ENCODE results near the gene ANKLE2. TPM values are rescaled to one million over a fixed set of nuclear protein-coding genes. Genes with fewer than 3 reads are reported as not detected.

Gene ANKLE2
- total and polyA plus RNA-seq, 4 donors: 8.4 to 24.1 (median 15.4) TPM

DNA sequence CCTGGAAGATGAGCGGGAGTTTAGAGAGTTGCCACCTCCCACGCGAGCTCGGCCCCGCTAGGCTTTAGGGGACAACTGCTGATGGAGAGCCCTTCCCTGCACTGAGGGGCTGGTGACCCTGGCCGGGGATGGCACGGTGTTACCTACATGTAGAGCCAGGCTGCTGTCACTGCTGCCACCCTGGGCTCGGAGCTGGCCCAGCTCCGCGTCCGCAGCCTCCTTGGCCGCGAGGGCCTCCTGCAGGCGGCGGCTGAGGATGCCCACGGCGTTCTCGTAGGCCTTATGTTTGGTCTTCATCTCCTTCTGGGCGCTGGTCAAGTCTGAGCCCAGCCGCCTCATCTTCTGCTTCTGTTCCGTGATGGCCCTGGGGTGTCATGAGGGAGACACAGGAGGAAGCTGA, 24.6 kb upstream of the ANKLE2 start:
- 97% methylated on average over 21 of the region's 21 CpGs for WGBS
- H3K4me1 ChIP-seq (ENCODE audit: control insufficient read depth in 4 of 4, insufficient read depth in 4 of 4, low read length in 3 of 4): no peaks in the 10 kb centered on the region
- TF ChIP-seq TAF1 (conservative IDR thresholded peaks at IDR 0.05) (no peak), YY1 (IDR thresholded peaks at IDR 0.05) (no peak), EGR1 (IDR thresholded peaks at IDR 0.05; ENCODE audit: low read depth in 2 of 2) (no peak), HNF4A (conservative IDR thresholded peaks at IDR 0.05) (no peak), RXRA (IDR thresholded peaks at IDR 0.05) (no peak), FOXA2 (IDR thresholded peaks at IDR 0.05) (no peak), SP1 (IDR thresholded peaks at IDR 0.05) (no peak), HNF4G (IDR thresholded peaks at IDR 0.05) (no peak), GABPA (IDR thresholded peaks at IDR 0.05 in 1 of 2, conservative IDR thresholded peaks at IDR 0.05 in 1 of 2) (no peak), NR2F2 (IDR thresholded peaks at IDR 0.05) (no peak), RAD21 (IDR thresholded peaks at IDR 0.05) (no peak)
- TF ChIP-seq, protein P1, sequence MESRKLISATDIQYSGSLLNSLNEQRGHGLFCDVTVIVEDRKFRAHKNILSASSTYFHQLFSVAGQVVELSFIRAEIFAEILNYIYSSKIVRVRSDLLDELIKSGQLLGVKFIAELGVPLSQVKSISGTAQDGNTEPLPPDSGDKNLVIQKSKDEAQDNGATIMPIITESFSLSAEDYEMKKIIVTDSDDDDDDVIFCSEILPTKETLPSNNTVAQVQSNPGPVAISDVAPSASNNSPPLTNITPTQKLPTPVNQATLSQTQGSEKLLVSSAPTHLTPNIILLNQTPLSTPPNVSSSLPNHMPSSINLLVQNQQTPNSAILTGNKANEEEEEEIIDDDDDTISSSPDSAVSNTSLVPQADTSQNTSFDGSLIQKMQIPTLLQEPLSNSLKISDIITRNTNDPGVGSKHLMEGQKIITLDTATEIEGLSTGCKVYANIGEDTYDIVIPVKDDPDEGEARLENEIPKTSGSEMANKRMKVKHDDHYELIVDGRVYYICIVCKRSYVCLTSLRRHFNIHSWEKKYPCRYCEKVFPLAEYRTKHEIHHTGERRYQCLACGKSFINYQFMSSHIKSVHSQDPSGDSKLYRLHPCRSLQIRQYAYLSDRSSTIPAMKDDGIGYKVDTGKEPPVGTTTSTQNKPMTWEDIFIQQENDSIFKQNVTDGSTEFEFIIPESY (IDR thresholded peaks at IDR 0.05): no peak
- TF ChIP-seq, protein P2, sequence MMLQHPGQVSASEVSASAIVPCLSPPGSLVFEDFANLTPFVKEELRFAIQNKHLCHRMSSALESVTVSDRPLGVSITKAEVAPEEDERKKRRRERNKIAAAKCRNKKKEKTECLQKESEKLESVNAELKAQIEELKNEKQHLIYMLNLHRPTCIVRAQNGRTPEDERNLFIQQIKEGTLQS (IDR thresholded peaks at IDR 0.05): no peak
- TF ChIP-seq, protein P3, sequence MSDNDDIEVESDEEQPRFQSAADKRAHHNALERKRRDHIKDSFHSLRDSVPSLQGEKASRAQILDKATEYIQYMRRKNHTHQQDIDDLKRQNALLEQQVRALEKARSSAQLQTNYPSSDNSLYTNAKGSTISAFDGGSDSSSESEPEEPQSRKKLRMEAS (IDR thresholded peaks at IDR 0.05): no peak
- no peaks in the 10 kb centered on the region for H3K9me3 ChIP-seq (ENCODE audit: control insufficient read depth in 4 of 4, low read length in 3 of 4)
- H3K4me3 ChIP-seq (ENCODE audit: low read depth in 1 of 3, low read length in 3 of 3): no peak overlapping the region
- no peaks in the 10 kb centered on the region for H3K27me3 ChIP-seq (ENCODE audit: control insufficient read depth in 4 of 4, insufficient read depth in 4 of 4, low read length in 3 of 4)
- H3K36me3 ChIP-seq (ENCODE audit: control insufficient read depth in 4 of 4, insufficient read depth in 3 of 4, low read depth in 1 of 4, low read length in 3 of 4): peaks cover 17 to 71% (median 39%) of the 10 kb centered on the region in 4 donors
- H3K27ac ChIP-seq (ENCODE audit: low read depth in 1 of 2, low read length in 2 of 2): no peak overlapping the region
- no peak for DNase-seq (ENCODE audit: low spot score)
- no peak overlapping the region for H3K9ac ChIP-seq (ENCODE audit: low read depth in 1 of 2, low read length in 2 of 2)

- Histone ChIP-seq H3K9ac (ENCODE audit: low read depth in 1 of 2, low read length in 2 of 2) (no peak overlapping the region), H3K4me3 (ENCODE audit: low read depth in 1 of 3, low read length in 3 of 3) (no peak overlapping the region), H3K9me3 (ENCODE audit: control insufficient read depth in 4 of 4, low read length in 3 of 4) (no peaks in the 10 kb centered on the region), H3K4me1 (ENCODE audit: control insufficient read depth in 4 of 4, insufficient read depth in 4 of 4, low read length in 3 of 4) (no peaks in the 10 kb centered on the region), H3K27ac (ENCODE audit: low read depth in 1 of 2, low read length in 2 of 2) (no peak overlapping the region), H3K36me3 (ENCODE audit: control insufficient read depth in 4 of 4, insufficient read depth in 3 of 4, low read depth in 1 of 4, low read length in 3 of 4) (peaks cover 23 to 75% (median 49%) of the 10 kb centered on the region in 4 donors), H3K27me3 (ENCODE audit: control insufficient read depth in 4 of 4, insufficient read depth in 4 of 4, low read length in 3 of 4) (no peaks in the 10 kb centered on the region)
- 86% methylated on average over 9 of the region's 9 CpGs for WGBS
- DNase-seq (ENCODE audit: low spot score): no peak
- TF ChIP-seq GABPA (IDR thresholded peaks at IDR 0.05 in 1 of 2, conservative IDR thresholded peaks at IDR 0.05 in 1 of 2) (no peak), FOXA2 (IDR thresholded peaks at IDR 0.05) (no peak), JUND (IDR thresholded peaks at IDR 0.05) (no peak), SP1 (IDR thresholded peaks at IDR 0.05) (no peak), RAD21 (IDR thresholded peaks at IDR 0.05) (no peak), HNF4G (IDR thresholded peaks at IDR 0.05) (no peak)
- TF ChIP-seq, protein P4, sequence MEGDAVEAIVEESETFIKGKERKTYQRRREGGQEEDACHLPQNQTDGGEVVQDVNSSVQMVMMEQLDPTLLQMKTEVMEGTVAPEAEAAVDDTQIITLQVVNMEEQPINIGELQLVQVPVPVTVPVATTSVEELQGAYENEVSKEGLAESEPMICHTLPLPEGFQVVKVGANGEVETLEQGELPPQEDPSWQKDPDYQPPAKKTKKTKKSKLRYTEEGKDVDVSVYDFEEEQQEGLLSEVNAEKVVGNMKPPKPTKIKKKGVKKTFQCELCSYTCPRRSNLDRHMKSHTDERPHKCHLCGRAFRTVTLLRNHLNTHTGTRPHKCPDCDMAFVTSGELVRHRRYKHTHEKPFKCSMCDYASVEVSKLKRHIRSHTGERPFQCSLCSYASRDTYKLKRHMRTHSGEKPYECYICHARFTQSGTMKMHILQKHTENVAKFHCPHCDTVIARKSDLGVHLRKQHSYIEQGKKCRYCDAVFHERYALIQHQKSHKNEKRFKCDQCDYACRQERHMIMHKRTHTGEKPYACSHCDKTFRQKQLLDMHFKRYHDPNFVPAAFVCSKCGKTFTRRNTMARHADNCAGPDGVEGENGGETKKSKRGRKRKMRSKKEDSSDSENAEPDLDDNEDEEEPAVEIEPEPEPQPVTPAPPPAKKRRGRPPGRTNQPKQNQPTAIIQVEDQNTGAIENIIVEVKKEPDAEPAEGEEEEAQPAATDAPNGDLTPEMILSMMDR (IDR thresholded peaks at IDR 0.05; ENCODE audit: low read depth, low read length, missing input control): no peak
- TF ChIP-seq, protein P1 (IDR thresholded peaks at IDR 0.05): no peak
These were observed 22.9 kb upstream of the ANKLE2 start for GRCh38 chr12:132784580-132784979.
